ENCODE data around the gene ISY1.
A peak's percentile ranks its signal among the peaks of the same experiment; 100 is the strongest.
"Not testable (repeated sequence)": the region's sequence is repeated elsewhere in the genome, so short reads cannot be mapped to it uniquely, and the experiment has no call there.

Gene ISY1

DNA sequence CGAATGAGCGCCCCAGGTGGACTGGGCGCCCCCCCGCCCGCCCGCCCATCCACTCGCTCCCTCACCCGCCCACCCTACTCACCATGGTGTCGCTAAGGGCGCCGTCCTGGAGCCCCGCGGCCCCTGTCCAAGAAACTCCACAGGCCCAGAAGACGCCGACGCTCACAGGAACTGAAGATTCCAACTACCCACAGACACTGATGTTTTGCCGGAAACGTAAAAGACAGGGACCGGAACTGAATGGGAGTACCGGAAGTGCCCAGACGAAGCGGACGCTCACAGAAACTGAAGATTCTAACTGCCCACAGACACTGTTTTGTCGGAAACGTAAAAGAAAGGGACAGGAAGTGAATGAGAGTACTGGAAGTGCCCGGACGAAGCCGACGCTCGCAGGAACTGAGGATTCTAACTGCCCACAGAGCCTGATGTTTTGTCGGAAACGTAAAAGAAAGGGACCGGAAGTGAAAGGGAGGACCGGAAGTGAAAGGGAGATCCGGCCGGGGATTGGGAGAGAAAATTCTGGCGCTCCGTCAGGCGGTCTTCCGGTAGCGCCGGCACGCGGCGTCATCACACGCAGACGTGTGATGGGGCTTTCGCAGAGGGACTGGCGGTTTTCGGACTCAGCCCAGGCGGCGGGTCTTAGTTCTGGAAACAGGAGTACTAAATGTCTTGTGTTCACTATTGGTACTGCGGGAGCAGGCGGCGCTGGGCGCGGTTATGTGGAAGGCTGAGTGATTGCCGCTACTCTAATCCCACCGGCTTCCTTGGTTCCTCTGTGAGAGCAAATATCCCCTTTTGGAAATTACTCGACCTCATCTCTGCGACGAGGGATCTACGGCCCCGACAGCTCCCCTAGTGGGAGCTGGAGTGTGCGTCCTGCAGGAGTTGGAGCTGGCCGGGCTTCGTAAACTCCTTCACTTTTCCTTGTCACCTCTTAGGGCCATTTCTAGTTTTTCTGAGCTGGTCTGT, at the start of gene ISY1:
TSS of gene ISY1 (minus strand) at position 173 of the 969 bp plus-strand sequence. CDS start at position 85, 88 bp downstream.
- peak; percentile 64 to 72 for DNase-seq (ENCODE audit: low read depth in 2 of 2, low spot score in 1 of 2)

DNA sequence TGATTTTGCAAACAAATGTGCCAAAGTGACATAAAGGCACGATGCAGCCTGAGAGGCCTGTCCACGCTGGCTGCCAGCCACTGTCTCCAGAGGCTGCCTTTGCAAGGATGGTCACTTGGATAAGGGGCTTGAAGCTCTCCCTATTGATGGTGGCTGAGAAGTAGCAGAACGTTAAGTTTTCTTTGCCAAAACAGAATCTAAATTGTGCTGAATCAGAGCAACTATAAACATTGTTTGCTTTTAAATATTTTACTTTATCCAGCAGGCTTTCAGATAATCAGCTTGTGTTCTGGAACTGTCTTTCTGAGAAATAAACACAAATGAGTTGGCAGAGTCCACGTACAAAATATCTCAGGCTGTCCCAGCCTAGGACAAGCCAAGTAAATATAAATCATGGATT, 46.6 kb upstream of the ISY1 start:
- DNase-seq (ENCODE audit: low read depth in 2 of 2, low spot score in 1 of 2), result no peak

DNA sequence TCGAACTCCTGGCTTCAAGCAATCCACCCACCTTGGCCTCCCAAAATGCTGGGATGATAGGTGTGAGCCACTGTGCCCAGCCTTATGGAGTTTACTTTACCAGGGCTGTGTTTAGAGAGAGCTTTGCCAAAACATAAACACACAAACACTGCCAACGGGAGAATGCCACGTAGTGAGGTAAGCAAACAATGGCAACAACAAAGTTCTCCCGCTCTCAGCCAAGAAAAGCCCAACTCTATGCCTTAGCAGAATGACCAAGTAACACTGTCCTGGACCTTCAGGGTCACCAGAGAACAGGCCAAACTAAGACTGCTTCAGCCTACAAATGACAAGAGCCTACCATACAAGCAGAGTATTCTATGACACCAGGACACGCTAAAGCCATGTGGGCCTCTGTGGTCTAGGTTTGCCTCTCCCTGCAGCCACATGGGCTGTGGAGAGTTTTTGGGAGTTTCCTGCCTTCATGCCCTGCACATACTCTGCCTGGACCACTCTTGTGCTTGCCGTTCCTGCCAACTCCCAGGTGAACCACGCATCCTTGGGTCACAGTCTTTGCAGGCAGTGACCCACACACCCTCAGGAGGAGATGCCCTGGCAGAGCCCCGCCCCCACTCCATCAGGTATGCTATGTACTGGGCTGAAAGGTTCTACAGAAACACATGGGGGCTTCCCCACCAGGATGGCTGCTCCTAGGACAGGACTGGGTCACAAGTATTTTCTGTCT, 44.4 kb upstream of the ISY1 start:
- DNase-seq (ENCODE audit: low read depth in 2 of 2, low spot score in 1 of 2), result no peak

DNA sequence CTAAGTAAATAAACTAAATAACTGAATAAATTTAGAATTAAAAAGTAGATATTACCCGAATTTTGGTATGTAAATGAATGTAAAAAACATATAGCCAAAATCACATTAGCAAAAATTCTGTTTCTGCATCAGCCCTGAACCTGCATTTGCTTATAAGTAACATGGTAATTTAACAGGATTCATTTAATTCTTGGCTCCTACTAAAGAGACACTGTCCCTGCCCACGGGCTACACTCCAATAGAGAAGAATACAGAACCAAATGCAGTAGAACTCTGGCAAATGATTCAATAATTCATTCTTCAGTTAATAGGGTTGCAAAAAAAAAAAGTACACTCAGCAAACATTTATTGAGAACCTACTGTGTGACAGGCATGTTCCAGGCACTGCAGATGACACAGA, 43.6 kb upstream of the ISY1 start:
- no peak for DNase-seq (ENCODE audit: low read depth in 2 of 2, low spot score in 1 of 2)

DNA sequence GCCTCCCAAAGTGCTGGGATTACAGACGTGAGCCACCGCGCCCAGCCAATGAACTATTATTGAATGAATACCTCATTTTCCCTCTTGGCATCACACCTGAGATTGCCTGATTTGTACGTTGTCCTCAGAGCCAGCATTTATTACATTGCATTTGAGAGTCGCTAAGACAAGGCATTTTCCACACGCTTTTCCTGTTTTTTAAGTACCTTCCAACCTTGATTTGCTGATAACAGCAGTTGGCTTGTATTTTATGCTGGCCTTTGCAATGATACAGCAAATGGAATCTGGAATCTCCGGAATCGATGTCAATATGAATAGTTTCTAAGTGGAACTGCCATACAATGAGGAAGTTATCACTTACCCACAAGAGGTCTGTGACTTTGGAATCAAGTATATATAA, 38.5 kb upstream of the ISY1 start:
- no peak for DNase-seq (ENCODE audit: low read depth in 2 of 2, low spot score in 1 of 2)

DNA sequence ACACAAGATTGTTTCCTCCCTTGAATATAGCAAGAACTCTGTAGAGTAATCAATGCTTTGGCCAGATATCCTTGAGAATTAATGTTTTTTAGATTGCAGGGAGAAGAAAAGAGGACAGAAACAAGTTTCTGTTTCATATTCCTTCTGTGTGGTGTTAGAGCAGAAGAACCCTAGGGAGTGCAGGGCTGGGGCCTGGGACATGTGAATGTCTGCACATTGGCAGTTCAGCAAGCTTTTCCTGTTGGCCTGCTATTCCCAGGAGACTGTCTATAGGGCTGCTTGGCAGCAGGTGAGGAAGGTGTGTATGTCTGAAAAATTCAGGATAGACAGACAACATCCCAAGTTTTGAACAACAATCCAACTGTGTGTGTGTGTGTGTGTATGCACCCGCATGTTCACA, 36.5 kb upstream of the ISY1 start:
- DNase-seq (ENCODE audit: low read depth in 2 of 2, low spot score in 1 of 2), result no peak

DNA sequence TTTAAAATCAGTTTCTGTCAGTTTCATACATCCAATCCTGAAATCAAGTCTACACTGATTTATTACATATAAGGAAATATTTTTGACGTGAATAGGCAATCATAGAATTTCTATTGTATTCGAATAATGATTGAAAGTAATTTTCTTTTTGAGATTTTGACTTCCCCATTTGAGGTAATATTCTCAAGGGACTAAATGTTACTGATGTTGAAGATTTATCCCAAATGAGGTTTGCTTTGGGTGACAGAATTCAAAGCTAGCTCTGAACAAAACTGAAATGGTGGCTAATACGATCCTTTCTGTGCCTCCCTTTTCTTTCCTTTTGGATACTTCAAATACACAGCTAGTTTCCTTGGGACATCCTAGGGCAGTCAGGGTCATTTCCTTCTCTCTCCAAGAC, 35.7 kb upstream of the ISY1 start:
- DNase-seq (ENCODE audit: low read depth in 2 of 2, low spot score in 1 of 2), result no peak

DNA sequence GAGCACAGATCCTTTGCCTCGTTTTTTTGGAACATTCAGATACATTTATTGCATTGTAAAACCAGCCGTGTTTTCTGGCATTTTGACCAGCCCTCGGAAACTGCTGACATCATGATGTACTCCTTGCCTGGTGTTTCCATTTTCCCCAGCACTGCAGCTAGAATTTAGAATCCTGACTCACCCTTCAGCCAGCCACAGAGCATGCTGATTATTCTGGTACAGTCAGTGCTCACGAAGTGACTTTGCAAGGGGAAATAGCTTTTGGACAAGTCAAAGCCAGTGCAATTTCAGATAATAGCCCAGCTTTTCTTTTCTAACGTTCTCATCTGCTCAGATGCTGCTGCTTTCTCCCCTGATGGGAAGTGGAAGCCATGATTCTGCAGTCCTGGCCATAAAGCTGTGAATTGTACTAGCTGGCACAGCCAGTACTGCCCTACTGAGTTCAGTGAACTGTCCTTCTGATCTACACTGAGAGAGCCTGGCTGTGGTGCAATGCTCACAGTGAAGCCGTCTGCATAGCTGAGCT, 34.9 kb upstream of the ISY1 start:
- no peak for DNase-seq (ENCODE audit: low read depth in 2 of 2, low spot score in 1 of 2)

DNA sequence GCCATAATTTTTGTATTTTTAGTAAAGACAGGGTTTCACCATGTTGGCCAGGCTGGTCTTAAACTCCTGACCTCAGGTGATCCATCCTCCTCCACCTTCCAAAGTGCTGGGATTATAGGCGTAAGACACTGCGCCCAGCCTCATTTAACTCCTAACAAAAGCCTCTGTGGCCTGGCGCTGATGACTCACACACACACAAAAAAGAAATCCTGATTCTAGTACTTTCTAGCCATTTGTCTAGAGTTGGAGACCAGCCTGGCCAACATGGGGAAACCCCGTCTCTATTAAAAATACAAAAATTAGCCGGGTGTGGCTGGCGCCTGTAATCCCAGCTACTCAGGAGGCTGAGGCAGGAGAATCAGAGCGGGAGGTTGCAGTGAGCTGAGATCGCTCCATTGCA, 28.9 kb upstream of the ISY1 start:
- not testable (repeated sequence) for DNase-seq (ENCODE audit: low read depth in 2 of 2, low spot score in 1 of 2)

DNA sequence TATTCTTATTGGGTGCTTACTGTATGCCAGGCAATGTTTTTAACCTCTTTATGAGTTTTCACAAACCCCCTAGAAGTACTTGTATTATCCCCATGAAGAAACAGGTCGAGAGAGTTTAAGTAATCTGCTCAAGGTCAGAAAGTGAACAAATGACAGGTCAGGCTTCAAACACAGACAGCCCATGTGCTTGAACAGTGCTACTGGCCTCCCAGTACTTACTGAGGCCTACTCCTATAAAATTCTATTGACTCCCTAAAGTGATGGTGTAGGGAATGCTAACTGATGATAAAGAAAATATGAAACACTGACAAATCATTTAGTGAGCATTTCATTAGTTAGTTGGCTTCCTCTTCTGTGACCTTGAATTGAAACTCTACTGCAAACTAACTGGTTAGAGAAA, 27.0 kb upstream of the ISY1 start:
- no peak for DNase-seq (ENCODE audit: low read depth in 2 of 2, low spot score in 1 of 2)

DNA sequence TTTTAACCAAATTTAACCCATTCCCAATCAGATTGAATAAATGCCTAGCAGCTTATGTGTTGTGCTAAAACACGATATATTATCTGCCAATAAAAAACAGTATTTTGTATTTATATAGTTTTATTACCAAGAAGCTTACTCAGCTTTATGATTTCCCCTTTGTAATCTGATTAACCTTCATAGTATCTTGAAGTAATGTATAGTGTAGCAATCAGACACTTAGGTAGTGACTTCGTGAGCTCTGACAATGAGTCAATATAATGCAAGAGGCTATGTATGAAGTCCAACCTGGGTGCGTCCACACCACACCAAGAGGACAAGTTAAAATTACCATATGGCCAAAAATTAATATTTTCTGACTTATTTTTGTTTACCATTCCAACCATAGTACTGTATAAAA, 24.9 kb upstream of the ISY1 start:
- DNase-seq (ENCODE audit: low read depth in 2 of 2, low spot score in 1 of 2), result no peak

DNA sequence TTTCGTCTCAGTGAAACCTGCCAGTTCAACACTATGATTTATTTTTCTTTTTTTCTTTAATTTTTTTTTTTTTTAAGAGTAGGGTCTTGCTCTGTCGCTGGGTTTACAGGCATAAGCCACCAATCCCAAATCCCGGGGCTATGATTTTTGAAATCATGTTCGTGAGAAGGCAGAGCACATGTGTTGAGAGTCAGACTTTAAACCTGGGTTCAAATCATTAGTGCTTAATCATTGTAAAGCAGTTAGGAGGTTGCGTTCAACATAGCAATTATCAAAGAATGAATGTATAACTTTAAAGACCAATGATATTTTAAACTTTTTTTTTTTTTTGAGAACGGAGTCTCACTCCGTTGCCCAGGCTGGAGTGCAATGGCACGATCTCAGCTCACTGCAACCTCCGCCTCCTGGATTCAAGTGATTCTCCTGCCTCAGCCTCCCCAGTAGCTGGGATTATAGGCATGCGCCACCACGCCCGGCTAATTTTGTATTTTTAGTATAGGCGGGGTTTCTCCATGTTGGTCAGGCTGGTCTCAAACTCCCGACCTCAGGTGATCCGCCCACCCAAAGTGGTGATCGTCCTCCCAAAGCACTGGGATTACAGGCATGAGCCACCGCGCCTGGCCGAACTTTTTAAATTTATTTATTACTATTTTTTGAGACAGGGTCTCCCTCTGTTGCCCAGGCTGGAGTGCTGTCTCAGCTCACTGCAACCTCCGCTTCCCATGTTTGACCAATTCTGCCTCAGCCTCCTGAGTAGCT, 24.1 kb upstream of the ISY1 start:
- DNase-seq (ENCODE audit: low read depth in 2 of 2, low spot score in 1 of 2), result not testable (repeated sequence)

DNA sequence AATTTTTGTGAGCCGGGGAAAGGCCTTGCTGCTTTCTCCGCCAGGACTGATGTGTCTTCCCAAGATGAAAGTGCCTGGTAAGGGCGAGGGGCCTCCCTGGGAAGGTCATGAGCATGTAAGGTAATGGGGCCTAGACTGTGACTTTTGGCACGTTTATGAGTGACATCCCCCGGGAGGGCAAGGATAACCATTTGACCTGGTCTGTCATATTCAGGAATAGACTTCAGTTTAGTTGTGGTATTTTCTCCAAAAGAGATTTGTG, 23.5 kb upstream of the ISY1 start:
- no peak for DNase-seq (ENCODE audit: low read depth in 2 of 2, low spot score in 1 of 2)

DNA sequence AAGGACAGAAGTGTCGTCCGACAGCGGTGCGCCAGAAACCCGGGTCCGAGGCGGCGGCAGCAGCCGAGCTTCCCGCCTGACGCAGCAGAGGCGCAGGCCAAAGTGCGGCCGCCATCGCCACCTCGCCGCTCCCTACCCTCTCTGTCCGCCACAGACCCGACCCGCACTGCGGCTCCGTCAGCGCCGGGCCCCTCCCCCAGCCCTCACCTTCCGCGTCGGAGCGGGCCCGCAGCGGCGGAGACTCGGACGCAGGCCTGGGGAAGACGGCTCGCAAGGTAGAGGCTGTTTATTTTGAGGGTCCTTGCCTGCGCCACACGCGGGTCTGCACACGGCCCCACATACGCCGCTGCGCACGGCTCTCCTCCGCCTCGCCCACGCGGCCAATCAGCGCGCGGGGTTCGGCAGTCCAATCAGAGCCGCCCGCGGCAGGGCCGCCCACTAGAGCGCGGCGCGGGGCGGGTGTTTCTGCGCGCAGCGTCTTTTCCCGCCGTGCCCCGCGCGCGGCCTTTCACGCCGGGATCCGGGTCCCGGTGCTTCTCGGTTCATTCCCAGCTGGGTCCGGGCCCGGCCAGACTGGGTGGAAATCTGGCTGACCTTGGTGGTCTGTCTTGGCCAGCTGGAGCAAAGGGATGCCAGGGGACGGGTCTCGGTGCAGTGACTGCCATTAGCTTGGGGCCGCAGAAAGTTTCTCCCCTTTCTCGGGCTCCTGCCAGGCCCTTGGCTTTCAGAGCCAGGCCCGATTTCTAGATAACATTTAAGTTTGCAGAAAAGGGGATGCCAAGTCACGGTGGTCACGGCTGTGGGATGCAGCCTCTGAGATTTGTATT, 22.9 kb upstream of the ISY1 start, which contains the start of gene CNBP:
TSS of gene CNBP (minus strand) at position 328 of the 827 bp plus-strand sequence. CDS start 12,139 bp downstream, outside the sequence.
- peak; percentile 68 to 80 for DNase-seq (ENCODE audit: low read depth in 2 of 2, low spot score in 1 of 2)

DNA sequence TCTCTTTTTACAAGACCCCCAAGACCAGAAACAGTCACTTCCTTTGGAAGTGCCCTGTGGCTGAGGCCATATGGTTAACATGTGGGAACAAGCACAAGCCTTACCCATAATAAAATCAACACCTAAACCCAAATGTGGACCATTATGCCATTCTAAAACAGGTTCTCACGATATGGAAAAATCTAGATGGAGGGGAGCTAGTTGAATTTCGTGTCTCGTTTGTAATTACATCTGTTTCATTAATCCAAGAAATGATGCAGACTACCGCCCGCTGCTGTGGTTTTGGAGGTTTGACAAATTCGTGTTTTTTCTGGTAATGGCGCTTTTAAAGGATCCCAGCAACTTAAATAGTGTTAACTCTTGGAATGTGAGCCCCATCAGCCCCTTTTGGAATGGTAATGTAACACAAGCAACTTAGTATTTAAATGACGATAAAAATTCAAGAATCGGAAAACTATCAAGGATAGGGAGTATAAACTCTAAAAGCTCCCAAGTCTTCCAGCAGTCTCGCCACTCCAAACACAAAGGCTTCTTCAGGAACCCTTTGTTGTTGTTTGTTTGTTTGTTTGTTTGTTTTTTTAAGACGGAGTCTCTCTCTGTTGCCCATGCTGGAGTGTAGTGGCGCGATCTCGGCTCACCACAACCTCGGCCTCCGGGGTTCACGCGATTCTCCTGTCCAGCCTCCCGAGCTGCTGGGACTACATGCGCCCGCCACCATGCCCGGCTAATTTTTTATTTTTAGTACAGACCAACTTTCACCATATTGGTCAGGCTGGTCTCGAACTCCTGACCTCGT, 21.7 kb upstream of the ISY1 start:
- no peak for DNase-seq (ENCODE audit: low read depth in 2 of 2, low spot score in 1 of 2)

DNA sequence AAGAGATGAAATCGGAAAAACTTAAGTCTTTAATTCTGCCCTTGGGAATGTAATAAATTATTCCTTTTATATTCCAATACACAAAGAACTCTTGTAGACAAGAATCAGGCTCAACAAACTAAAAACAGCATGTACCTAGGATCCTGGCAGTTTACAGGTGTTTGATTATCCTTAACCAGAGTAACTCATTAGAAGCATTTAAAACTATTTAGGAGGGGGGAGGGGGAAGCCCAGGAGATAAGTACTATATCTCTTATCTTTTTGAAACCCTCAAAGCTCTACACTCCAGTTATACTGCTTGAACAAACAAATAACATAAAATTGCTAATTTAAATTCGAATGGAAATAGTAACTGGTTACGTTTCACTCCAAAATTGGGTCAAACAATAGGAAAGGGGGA, 21.0 kb upstream of the ISY1 start:
- no peak for DNase-seq (ENCODE audit: low read depth in 2 of 2, low spot score in 1 of 2)

DNA sequence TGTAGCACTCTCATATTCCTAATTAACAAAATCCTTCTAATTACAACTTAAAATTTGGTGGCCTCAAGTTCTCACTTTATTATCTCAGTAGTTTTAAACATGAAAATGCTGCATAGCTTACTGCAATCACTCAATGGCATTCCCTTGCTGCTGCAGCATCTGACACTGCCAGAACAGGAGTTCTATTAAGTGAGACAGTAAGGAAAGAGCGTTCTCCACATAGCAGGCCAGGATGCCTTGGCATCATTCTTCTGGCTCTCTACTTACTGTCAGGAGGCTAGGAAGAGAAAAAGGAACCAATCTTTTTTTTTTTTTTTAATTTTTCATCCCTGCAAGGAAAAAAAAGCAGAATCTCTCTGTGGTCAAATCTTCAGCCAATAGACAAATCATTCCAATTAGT, 19.6 kb upstream of the ISY1 start:
- DNase-seq (ENCODE audit: low read depth in 2 of 2, low spot score in 1 of 2), result no peak

DNA sequence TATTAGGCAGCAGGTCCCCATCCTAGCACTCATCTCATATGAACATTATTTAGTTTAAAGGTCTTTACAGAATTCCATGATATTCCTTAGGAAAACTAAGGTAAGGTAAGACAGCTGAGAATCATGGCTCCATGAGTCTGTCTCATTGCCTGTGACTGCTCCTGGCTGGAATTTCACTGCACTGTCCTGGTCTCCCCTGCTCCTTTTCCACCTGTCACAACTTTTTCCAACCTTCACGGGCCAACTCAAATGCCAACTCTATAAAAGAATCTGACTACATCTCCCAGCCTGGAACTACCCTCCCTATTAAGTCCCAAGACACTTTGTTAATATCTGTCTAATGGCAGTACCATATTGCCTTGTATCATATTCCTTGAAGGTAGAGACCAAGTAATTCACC, 15.2 kb upstream of the ISY1 start:
- no peak for DNase-seq (ENCODE audit: low read depth in 2 of 2, low spot score in 1 of 2)

DNA sequence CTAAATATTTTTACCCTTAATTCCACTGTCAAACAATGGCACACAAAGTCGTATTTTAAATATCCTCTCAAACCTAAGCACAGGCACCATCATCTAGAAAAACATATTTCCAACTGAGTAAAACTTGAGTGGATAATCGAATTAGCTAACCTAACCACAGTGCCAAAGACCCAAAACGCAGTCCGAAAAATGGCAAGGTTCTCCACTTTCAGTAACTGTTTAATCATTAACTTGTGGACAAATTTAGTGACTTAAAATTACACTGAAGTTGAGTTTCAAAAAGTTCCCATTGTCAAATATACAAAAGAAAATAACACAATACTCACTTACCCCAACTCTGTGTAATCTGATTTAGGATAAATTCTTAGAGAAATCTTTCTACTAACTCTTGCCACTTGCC, 12.9 kb upstream of the ISY1 start:
- no peak for DNase-seq (ENCODE audit: low read depth in 2 of 2, low spot score in 1 of 2)

DNA sequence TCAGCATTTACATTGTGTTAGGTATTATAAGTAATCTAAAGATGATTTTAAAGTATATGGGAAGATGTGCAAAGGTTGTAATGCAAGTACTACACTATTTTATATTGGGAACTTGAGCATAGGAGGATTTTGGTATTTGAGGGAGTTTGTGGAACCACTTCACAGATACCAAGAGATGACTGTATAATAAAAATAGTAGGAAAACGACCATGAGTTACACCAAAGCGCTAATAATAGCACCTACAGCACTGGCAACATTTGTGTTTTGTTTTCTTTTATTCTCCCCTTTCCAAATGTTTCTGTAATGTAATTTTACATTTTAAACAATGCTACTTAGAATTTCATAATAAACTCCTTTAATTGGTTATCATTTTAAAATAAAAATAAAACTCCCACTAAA, 12.3 kb upstream of the ISY1 start:
- DNase-seq (ENCODE audit: low read depth in 2 of 2, low spot score in 1 of 2), result no peak
